Glutamatergic neuron (in vitro differentiated cells): Measurements from ENCODE around the gene VASN. TPM values are rescaled to one million over a fixed set of nuclear protein-coding genes. Genes with fewer than 3 reads are reported as not detected.

Source experiments
- DNase-seq: peaks from one replicate; pipeline ENCODE4 v3.0.0; 2022
- H3K27ac Mint-ChIP-seq: one replicate; pipeline ENCODE4 v1.8.0; 2020; ENCODE audit warnings: mild to moderate bottlenecking, mixed read lengths, inconsistent platforms; ENCODE audit not compliant: unreplicated experiment
- H3K27me3 Mint-ChIP-seq: one replicate; pipeline ENCODE4 v1.8.0; 2020; ENCODE audit warnings: mild to moderate bottlenecking, moderate library complexity, mixed read lengths, inconsistent platforms; ENCODE audit not compliant: unreplicated experiment
- H3K36me3 Mint-ChIP-seq: one replicate; pipeline ENCODE4 v1.8.0; 2020; ENCODE audit warnings: mild to moderate bottlenecking, mixed read lengths, inconsistent platforms; ENCODE audit not compliant: unreplicated experiment
- H3K4me1 Mint-ChIP-seq: one replicate; pipeline ENCODE4 v1.8.0; 2020; ENCODE audit warnings: mild to moderate bottlenecking, low read depth, mixed read lengths, inconsistent platforms; ENCODE audit not compliant: unreplicated experiment
- H3K4me3 Mint-ChIP-seq: one replicate; pipeline ENCODE4 v1.8.0; 2020; ENCODE audit warnings: mild to moderate bottlenecking, mixed read lengths, inconsistent platforms; ENCODE audit not compliant: unreplicated experiment
- H3K9me3 Mint-ChIP-seq: one replicate; pipeline ENCODE4 v1.8.0; 2020; ENCODE audit warnings: mild to moderate bottlenecking, moderate library complexity, mixed read lengths, inconsistent platforms; ENCODE audit not compliant: unreplicated experiment
- total RNA-seq: library from RNA; stranded (reverse); fragmentation: NEBNext Ultra II Directional; extraction: Animal tissue kit (Norgen Biotek cat#: 25700); gene quantifications from one replicate; pipeline ENCODE4 v1.2.1, GENCODE V29; 2021; ENCODE audit not compliant: unreplicated experiment
- TF ChIP-seq, protein P1 (sequence below): fragments of 200-600 bp; sonication (generic); IDR thresholded peaks from one replicate; pipeline ENCODE4 v1.5.0; 2021; ENCODE audit not compliant: partially characterized antibody, unreplicated experiment

The VASN gene
- total RNA-seq, 1 donor from 2014 or later: 4.1 TPM

GRCh38 chr16:4354512-4355409 is 16.9 kb upstream of the VASN start:
- peaks cover 5% of the 10 kb centered on the region for H3K9me3 Mint-ChIP-seq
- no peak for DNase-seq
- H3K27me3 Mint-ChIP-seq: no peaks in the 10 kb centered on the region
- no peaks in the 10 kb centered on the region for H3K36me3 Mint-ChIP-seq
- H3K27ac Mint-ChIP-seq: no peak overlapping the region
- H3K4me3 Mint-ChIP-seq: no peak overlapping the region
- TF ChIP-seq, protein P1, sequence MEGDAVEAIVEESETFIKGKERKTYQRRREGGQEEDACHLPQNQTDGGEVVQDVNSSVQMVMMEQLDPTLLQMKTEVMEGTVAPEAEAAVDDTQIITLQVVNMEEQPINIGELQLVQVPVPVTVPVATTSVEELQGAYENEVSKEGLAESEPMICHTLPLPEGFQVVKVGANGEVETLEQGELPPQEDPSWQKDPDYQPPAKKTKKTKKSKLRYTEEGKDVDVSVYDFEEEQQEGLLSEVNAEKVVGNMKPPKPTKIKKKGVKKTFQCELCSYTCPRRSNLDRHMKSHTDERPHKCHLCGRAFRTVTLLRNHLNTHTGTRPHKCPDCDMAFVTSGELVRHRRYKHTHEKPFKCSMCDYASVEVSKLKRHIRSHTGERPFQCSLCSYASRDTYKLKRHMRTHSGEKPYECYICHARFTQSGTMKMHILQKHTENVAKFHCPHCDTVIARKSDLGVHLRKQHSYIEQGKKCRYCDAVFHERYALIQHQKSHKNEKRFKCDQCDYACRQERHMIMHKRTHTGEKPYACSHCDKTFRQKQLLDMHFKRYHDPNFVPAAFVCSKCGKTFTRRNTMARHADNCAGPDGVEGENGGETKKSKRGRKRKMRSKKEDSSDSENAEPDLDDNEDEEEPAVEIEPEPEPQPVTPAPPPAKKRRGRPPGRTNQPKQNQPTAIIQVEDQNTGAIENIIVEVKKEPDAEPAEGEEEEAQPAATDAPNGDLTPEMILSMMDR: no peak
- H3K4me1 Mint-ChIP-seq: no peaks in the 10 kb centered on the region

DNA sequence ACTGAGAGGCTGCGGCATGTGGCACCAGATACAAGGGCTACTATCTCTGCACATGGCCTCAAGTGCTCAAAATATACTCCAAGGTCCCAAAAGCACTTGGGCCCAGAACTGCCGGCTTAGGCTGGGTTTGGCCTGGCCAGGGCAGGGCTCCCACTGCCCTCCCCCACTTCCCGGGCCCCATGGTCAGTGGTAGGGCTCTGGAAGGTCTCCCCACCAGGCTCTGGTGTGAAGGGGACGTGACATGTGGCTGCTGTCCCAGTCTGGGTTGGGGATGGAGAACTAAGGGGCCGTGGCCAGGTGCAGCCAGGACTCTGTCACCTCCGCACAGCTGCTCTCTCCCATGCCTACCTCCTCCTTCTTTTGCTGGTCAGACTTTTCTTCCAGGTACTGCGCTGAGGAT is 14.8 kb upstream of the VASN start:
- TF ChIP-seq, protein P1: no peak
- H3K4me3 Mint-ChIP-seq: no peak overlapping the region
- no peaks in the 10 kb centered on the region for H3K36me3 Mint-ChIP-seq
- no peak for DNase-seq
- peaks cover 3% of the 10 kb centered on the region for H3K27me3 Mint-ChIP-seq
- peaks cover 4% of the 10 kb centered on the region for H3K9me3 Mint-ChIP-seq
- no peaks in the 10 kb centered on the region for H3K4me1 Mint-ChIP-seq
- H3K27ac Mint-ChIP-seq: no peak overlapping the region

GRCh38 chr16:4358236-4358635 is 13.4 kb upstream of the VASN start:
- H3K27ac Mint-ChIP-seq: no peak overlapping the region
- H3K9me3 Mint-ChIP-seq: peaks cover 6% of the 10 kb centered on the region
- H3K4me1 Mint-ChIP-seq: no peaks in the 10 kb centered on the region
- TF ChIP-seq, protein P1: no peak
- no peak for DNase-seq
- H3K36me3 Mint-ChIP-seq: no peaks in the 10 kb centered on the region
- H3K4me3 Mint-ChIP-seq: no peak overlapping the region
- peaks cover 3% of the 10 kb centered on the region for H3K27me3 Mint-ChIP-seq

DNA sequence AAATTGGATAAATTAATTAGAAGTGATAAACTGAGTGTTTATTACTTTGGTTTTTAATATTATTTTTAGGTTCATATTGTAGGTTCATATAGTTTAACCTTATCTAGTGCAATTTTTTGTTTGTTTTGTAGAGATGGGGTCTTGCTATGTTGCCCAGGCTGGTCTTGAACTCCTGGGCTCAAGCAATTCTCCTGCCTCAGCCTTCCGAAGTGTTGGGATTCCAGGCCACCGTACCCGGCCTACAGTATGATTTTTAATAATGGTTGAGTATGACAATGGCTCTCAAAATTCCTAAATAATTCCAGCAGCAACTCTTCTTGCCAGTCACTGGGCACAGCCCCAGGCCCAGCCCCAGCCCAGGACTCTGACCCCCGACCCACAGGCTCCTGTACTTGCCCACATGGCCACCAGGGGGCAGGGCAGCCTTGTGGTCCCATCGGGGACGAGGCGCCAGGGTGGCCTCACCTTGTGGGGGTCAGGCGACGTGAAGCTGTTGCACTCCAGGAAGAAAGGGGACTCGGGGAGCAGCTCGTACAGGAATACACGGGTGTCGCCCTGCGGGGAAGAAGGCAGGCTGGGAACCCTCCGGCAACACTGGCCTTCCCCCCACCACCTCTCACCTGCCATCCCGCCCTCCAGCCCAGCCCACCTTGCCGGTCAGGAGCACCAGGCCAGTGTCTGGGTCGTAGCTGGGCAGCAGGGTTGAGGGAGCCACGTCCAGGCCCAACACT is 12.7 kb upstream of the VASN start:
- H3K4me3 Mint-ChIP-seq: no peak overlapping the region
- H3K36me3 Mint-ChIP-seq: no peaks in the 10 kb centered on the region
- H3K9me3 Mint-ChIP-seq: peaks cover 6% of the 10 kb centered on the region
- peaks cover 3% of the 10 kb centered on the region for H3K27me3 Mint-ChIP-seq
- no peak overlapping the region for H3K27ac Mint-ChIP-seq
- no peaks in the 10 kb centered on the region for H3K4me1 Mint-ChIP-seq
- TF ChIP-seq, protein P1: peak; percentile 97
- peak; percentile 86 for DNase-seq

DNA sequence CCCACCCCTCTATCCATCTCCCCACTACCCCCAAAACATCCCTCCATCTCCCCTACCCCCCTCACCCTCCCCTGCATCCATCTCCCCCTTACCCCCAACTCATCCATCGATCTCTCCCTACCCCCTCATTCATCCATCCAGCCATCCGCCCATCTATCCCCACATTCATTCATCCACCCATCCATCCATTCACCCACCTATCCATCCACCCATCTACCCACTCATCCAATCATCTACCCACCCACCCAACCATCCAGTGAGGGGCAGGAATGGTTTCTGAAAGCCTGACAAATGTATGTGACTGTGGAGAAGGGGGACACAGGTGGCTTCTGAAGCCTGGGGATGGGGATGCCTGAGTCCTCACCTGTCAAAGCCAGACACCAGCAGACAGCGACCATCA is 11.7 kb upstream of the VASN start:
- Mint-ChIP-seq H3K27ac (no peak overlapping the region), H3K4me3 (no peak overlapping the region), H3K4me1 (no peaks in the 10 kb centered on the region), H3K36me3 (no peaks in the 10 kb centered on the region), H3K9me3 (peaks cover 6% of the 10 kb centered on the region), H3K27me3 (peaks cover 3% of the 10 kb centered on the region)
- DNase-seq: no peak
- TF ChIP-seq, protein P1: no peak
